ENCODE measurements around the gene SPN. TPM values are rescaled to one million over a fixed set of nuclear protein-coding genes. Genes with fewer than 3 reads are reported as not detected.

SPN gene
- total and polyA plus RNA-seq, 11 donors, result 0.44 to 17.0 (median 1.3) TPM

DNA sequence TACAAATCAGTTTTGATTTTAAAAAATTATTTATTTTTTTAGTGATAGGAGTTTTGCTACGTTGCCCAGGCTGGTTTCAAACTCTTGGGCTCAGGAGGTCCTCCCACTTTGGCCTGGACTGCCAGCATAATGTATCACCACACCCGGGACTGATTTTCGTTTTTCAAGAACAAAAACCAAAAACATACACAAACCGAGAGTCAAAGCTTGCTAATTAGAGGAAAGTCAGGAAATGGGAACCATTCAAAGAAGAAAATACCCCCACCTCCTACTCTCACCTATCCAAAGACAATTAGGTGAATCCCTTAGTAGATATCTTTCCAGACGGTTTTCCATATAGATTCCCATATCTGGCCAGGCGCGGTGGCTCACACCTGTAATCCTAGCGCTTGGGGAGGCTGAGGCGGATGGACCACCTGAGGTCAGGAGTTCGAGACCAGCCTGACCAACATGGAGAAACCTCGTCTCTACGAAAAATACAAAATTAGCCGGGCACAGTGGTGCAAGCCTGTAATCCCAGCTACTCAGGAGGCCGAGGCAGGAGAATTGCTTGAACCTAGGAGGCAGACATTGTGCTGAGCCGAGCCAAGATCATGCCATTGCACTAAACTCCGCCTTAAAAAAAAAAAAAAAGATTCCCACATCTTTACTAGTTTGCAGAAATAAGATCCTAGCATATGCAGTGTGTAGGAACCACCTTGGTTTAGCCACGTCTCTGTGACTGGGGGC lies 883 bp upstream of the SPN start:
- intact Hi-C loops (cut with DNase I), result no loop called here
- TF ChIP-seq, protein P1, sequence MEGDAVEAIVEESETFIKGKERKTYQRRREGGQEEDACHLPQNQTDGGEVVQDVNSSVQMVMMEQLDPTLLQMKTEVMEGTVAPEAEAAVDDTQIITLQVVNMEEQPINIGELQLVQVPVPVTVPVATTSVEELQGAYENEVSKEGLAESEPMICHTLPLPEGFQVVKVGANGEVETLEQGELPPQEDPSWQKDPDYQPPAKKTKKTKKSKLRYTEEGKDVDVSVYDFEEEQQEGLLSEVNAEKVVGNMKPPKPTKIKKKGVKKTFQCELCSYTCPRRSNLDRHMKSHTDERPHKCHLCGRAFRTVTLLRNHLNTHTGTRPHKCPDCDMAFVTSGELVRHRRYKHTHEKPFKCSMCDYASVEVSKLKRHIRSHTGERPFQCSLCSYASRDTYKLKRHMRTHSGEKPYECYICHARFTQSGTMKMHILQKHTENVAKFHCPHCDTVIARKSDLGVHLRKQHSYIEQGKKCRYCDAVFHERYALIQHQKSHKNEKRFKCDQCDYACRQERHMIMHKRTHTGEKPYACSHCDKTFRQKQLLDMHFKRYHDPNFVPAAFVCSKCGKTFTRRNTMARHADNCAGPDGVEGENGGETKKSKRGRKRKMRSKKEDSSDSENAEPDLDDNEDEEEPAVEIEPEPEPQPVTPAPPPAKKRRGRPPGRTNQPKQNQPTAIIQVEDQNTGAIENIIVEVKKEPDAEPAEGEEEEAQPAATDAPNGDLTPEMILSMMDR (IDR thresholded peaks at IDR 0.05), result no peak
- no peak for TF ChIP-seq POLR2A (IDR thresholded peaks at IDR 0.05)
- H3K4me3 ChIP-seq, result peak overlapping the region in 2 of 12 donors; percentile 47 to 61

DNA sequence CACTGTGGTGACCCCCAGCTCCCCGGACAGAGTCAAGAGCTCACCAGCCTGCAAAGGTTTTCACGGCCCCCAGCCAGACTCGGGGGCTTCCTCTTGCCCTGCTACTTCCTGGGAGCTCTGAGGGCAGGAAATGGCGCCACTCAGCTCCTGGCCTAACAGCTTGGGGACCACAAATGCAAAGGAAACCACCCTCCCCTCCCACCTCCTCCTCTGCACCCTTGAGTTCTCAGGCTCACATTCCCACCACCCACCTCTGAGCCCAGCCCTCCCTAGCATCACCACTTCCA lies 375 bp upstream of the SPN start:
- ATAC-seq, result no peak
- TF ChIP-seq, protein P1 (IDR thresholded peaks at IDR 0.05), result no peak
- no peak for TF ChIP-seq POLR2A (IDR thresholded peaks at IDR 0.05)
- peaks cover 0 to 57% (median 0%) of the 10 kb centered on the region in 12 donors for H3K4me1 ChIP-seq
- peaks cover 0 to 9% (median 0%) of the 10 kb centered on the region in 9 donors for H3K27me3 ChIP-seq
- intact Hi-C loops (cut with DNase I), result no loop called here
- DNase-seq, result no peak
- H3K27ac ChIP-seq, result peak overlapping the region in 1 of 12 donors; percentile 82
- H3K36me3 ChIP-seq, result no peaks in the 10 kb centered on the region
- H3K4me3 ChIP-seq, result peak overlapping the region in 2 of 12 donors; percentile 47 to 61
- H3K9me3 ChIP-seq, result no peaks in the 10 kb centered on the region
- 40 to 68% (median 56%) methylated on average over 4 of the region's 4 CpGs for WGBS, 4 donors

More for the DNA sequence above, 883 bp upstream of the SPN start:
- H3K4me1 ChIP-seq, result peaks cover 0 to 52% (median 0%) of the 10 kb centered on the region in 12 donors
- 85 to 91% (median 86%) methylated on average over 17 of the region's 17 CpGs for WGBS, 4 donors
- DNase-seq, result no peak
- no peaks in the 10 kb centered on the region for H3K9me3 ChIP-seq
- no peaks in the 10 kb centered on the region for H3K36me3 ChIP-seq
- H3K27me3 ChIP-seq, result peaks cover 0 to 9% (median 0%) of the 10 kb centered on the region in 9 donors
- no peak for ATAC-seq
- peak overlapping the region in 1 of 12 donors; percentile 82 for H3K27ac ChIP-seq

DNA sequence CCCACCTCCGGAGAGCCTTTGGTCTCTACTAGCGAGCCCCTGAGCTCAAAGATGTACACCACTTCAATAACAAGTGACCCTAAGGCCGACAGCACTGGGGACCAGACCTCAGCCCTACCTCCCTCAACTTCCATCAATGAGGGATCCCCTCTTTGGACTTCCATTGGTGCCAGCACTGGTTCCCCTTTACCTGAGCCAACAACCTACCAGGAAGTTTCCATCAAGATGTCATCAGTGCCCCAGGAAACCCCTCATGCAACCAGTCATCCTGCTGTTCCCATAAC lies 702 bp downstream of the SPN start:
- no peaks in the 10 kb centered on the region for H3K9me3 ChIP-seq
- H3K27me3 ChIP-seq, result peaks cover 0 to 9% (median 0%) of the 10 kb centered on the region in 9 donors
- TF ChIP-seq POLR2A (IDR thresholded peaks at IDR 0.05), result no peak
- TF ChIP-seq, protein P1 (IDR thresholded peaks at IDR 0.05), result no peak
- H3K4me1 ChIP-seq, result peaks cover 0 to 60% (median 0%) of the 10 kb centered on the region in 12 donors
- 84 to 97% (median 92%) methylated on average over 3 of the region's 3 CpGs for WGBS, 4 donors
- no peak for DNase-seq
- no peak for ATAC-seq
- H3K4me3 ChIP-seq, result peak overlapping the region in 5 of 12 donors; percentile 18 to 61 (median 20)
- intact Hi-C loops (cut with DNase I), result no loop called here
- H3K27ac ChIP-seq, result peak overlapping the region in 1 of 12 donors; percentile 82
- no peaks in the 10 kb centered on the region for H3K36me3 ChIP-seq

DNA sequence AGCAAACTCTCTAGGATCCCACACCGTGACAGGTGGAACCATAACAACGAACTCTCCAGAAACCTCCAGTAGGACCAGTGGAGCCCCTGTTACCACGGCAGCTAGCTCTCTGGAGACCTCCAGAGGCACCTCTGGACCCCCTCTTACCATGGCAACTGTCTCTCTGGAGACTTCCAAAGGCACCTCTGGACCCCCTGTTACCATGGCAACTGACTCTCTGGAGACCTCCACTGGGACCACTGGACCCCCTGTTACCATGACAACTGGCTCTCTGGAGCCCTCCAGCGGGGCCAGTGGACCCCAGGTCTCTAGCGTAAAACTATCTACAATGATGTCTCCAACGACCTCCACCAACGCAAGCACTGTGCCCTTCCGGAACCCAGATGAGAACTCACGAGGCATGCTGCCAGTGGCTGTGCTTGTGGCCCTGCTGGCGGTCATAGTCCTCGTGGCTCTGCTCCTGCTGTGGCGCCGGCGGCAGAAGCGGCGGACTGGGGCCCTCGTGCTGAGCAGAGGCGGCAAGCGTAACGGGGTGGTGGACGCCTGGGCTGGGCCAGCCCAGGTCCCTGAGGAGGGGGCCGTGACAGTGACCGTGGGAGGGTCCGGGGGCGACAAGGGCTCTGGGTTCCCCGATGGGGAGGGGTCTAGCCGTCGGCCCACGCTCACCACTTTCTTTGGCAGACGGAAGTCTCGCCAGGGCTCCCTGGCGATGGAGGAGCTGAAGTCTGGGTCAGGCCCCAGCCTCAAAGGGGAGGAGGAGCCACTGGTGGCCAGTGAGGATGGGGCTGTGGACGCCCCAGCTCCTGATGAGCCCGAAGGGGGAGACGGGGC lies 1.3 kb downstream of the SPN start:
- peak in 2 of 4 donors; percentile 15 to 16 for ATAC-seq
- TF ChIP-seq, protein P1 (IDR thresholded peaks at IDR 0.05), result no peak
- no peak for TF ChIP-seq POLR2A (IDR thresholded peaks at IDR 0.05)
- Histone ChIP-seq H3K9me3 (no peaks in the 10 kb centered on the region), H3K36me3 (no peaks in the 10 kb centered on the region), H3K4me1 (peaks cover 0 to 60% (median 0%) of the 10 kb centered on the region in 12 donors), H3K27me3 (peaks cover 0 to 9% (median 0%) of the 10 kb centered on the region in 9 donors), H3K4me3 (peak overlapping the region in 4 of 12 donors; percentile 5 to 61 (median 33)), H3K27ac (peak overlapping the region in 1 of 12 donors; percentile 82)
- intact Hi-C loops (cut with DNase I), result no loop called here
- 78 to 85% (median 83%) methylated on average over 28 to 35 of the region's 35 CpGs for WGBS, 4 donors
- DNase-seq, result no peak
